CD14-positive monocyte (primary cell): ENCODE results near the gene MDFI. TPM values are rescaled to one million over a fixed set of nuclear protein-coding genes. Genes with fewer than 3 reads are reported as not detected.
A peak's percentile ranks its signal among the peaks of the same experiment; 100 is the strongest.

Source experiments
- DNase-seq, 3 donors: peaks; one replicate each; pipeline ENCODE4 v3.0.0-alpha.2; 2011 to 2022
- H2AFZ ChIP-seq: 2 replicates; pipeline ENCODE4 v1.6.0; 2012; ENCODE audit warnings: mild to moderate bottlenecking, low read depth, low read length, inconsistent platforms; ENCODE audit not compliant: insufficient read depth, poor library complexity, severe bottlenecking
- H3K27ac ChIP-seq, 2 donors: 1 replicate in 1 of 2; 2 replicates in 1 of 2; pipeline ENCODE4 v1.5.1; 2012 to 2013; ENCODE audit warnings: low read length in 2 of 2, control low read depth in 1 of 2, inconsistent platforms in 1 of 2, low read depth in 1 of 2, mild to moderate bottlenecking in 1 of 2
- H3K27me3 ChIP-seq, 2 donors: one replicate each; pipeline versions ENCODE4 v1.6.0 to v1.6.1; 2011 to 2013; ENCODE audit warnings: low read length in 2 of 2; ENCODE audit not compliant: control insufficient read depth in 2 of 2, insufficient read depth in 2 of 2
- H3K36me3 ChIP-seq, 2 donors: replicated peaks in 1 of 2; 1 replicate in 1 of 2; 2 replicates in 1 of 2; pipeline versions ENCODE4 v1.5.1 to v1.6.1; 2012 to 2013; ENCODE audit warnings: low read length in 2 of 2, control low read depth in 1 of 2, inconsistent platforms in 1 of 2, mild to moderate bottlenecking in 1 of 2; ENCODE audit not compliant: insufficient read depth in 2 of 2, control insufficient read depth in 1 of 2
- H3K4me1 ChIP-seq, 2 donors: 1 replicate in 1 of 2; 2 replicates in 1 of 2; pipeline versions ENCODE4 v1.5.1 to v1.6.1; 2012 to 2013; ENCODE audit warnings: low read length in 2 of 2, control low read depth in 1 of 2, inconsistent platforms in 1 of 2, mild to moderate bottlenecking in 1 of 2, moderate library complexity in 1 of 2; ENCODE audit not compliant: insufficient read depth in 2 of 2, control insufficient read depth in 1 of 2
- H3K4me2 ChIP-seq: replicated peaks from 2 replicates; pipeline ENCODE3; 2012; ENCODE audit warnings: low read length, moderate library complexity, mild to moderate bottlenecking; ENCODE audit not compliant: poor library complexity, severe bottlenecking; ENCODE audit errors: extremely low read depth
- H3K4me3 ChIP-seq, 3 experiments: fragments of 200-600 bp in 1 of 3; sonication (generic) in 1 of 3; replicated peaks in 1 of 3; 1 replicate in 2 of 3; 2 replicates in 1 of 3; pipeline ENCODE4 v1.5.1; 2011 to 2013; ENCODE audit warnings: low read length in 3 of 3, mild to moderate bottlenecking in 3 of 3, control low read depth in 2 of 3, low read depth in 2 of 3, inconsistent platforms in 1 of 3, moderate library complexity in 1 of 3
- H3K79me2 ChIP-seq: 2 replicates; pipeline ENCODE4 v1.6.0; 2012; ENCODE audit warnings: mild to moderate bottlenecking, control low read depth, inconsistent platforms, low read length, moderate library complexity; ENCODE audit not compliant: insufficient read depth
- H3K9ac ChIP-seq: 2 replicates; pipeline ENCODE4 v1.6.0; 2017; ENCODE audit warnings: low read length, mild to moderate bottlenecking; ENCODE audit not compliant: insufficient read depth, poor library complexity, severe bottlenecking
- H3K9me3 ChIP-seq, 2 donors: replicated peaks in 1 of 2; 1 replicate in 1 of 2; 2 replicates in 1 of 2; pipeline versions ENCODE4 v1.5.1 to v1.6.1; 2012 to 2013; ENCODE audit warnings: low read length in 2 of 2, control low read depth in 1 of 2; ENCODE audit not compliant: control insufficient read depth in 1 of 2, insufficient read depth in 1 of 2
- H4K20me1 ChIP-seq: 2 replicates; pipeline ENCODE4 v1.6.0; 2012; ENCODE audit warnings: mild to moderate bottlenecking, low read length, control low read depth, moderate library complexity; ENCODE audit not compliant: insufficient read depth
- H3K27ac Mint-ChIP-seq, 7 donors: one replicate each; pipeline ENCODE4 v1.8.0; 2020; ENCODE audit warnings: mild to moderate bottlenecking in 7 of 7, mixed read lengths in 7 of 7, moderate library complexity in 6 of 7, inconsistent platforms in 2 of 7
- H3K27me3 Mint-ChIP-seq, 3 donors: one replicate each; pipeline ENCODE4 v1.8.0; 2021 to 2022; ENCODE audit warnings: low read depth in 3 of 3, mild to moderate bottlenecking in 3 of 3, mixed read lengths in 3 of 3, moderate library complexity in 3 of 3, inconsistent platforms in 1 of 3
- H3K36me3 Mint-ChIP-seq, 2 donors: one replicate each; pipeline ENCODE4 v1.8.0; 2020; ENCODE audit warnings: mixed read lengths in 2 of 2, inconsistent platforms in 1 of 2, mild to moderate bottlenecking in 1 of 2
- H3K4me1 Mint-ChIP-seq: one replicate; pipeline ENCODE4 v1.8.0; 2020; ENCODE audit warnings: mild to moderate bottlenecking, mixed read lengths
- H3K4me3 Mint-ChIP-seq, 2 donors: one replicate each; pipeline ENCODE4 v1.8.0; 2020; ENCODE audit warnings: mild to moderate bottlenecking in 2 of 2, mixed read lengths in 2 of 2, moderate library complexity in 1 of 2
- H3K9me3 Mint-ChIP-seq, 7 donors: one replicate each; pipeline ENCODE4 v1.8.0; 2020 to 2022; ENCODE audit warnings: mixed read lengths in 7 of 7, mild to moderate bottlenecking in 6 of 7, moderate library complexity in 6 of 7, inconsistent platforms in 2 of 7
- CTCF ChIP-seq: fragments of 200-600 bp; IDR thresholded peaks from one replicate; pipeline ENCODE4 v1.8.0; 2022; ENCODE audit warnings: antibody characterized with exemption, mild to moderate bottlenecking
- WGBS: methylation state at CpG from one replicate; pipeline ENCODE4 v1.1.5; 2013; ENCODE audit warnings: missing lambda C conversion rate; ENCODE audit not compliant: insufficient coverage; 5-methylcytosine and 5-hydroxymethylcytosine counted together
- intact Hi-C, 2 donors: fragments of 100-400 bp; cut with micrococcal nuclease; formaldehyde crosslinking; loops; one replicate each; pipeline versions ENCODE4 v1.15.0 to v1.15.1; 2023
- polyA plus RNA-seq, 3 donors: library from polyadenylated mRNA; depleted of rRNA in 1 of 3; unstranded in 2 of 3; stranded (reverse) in 1 of 3; fragments of 300-500 nt in 2 of 3; fragments of >200 nt in 1 of 3; fragmentation: Illumina TruSeq in 2 of 3; gene quantifications; 1 replicate in 2 of 3; 2 replicates in 1 of 3; pipeline ENCODE4 v1.2.3, GENCODE V29; 2012 to 2021

MDFI gene
- polyA plus RNA-seq, 3 donors, result not detected

DNA sequence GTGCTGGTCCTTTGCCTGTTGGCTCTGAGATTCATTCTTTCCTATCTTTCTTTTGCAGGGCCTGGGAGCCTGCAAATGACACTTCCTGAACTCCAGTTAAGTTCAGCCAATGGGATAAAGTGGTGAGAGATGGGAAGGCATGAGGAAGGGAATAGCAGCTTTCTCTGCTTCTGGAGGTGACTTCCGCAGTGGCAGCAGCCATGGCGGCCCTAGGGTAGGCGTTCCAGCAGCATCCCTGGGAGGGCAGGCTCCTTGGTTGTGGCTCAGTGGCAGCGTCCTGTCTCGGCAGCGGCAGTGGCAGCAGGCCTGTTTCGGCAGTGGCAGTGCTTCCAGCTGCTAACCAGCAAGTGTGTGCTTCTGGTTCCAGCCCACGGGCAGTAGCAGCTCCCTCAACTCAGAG is 7.3 kb upstream of the MDFI start:
- DNase-seq, result no peak
- H3K36me3 Mint-ChIP-seq, result no peaks in the 10 kb centered on the region
- H3K9me3 Mint-ChIP-seq, result peaks cover 0 to 3% (median 0%) of the 10 kb centered on the region in 7 donors
- Histone ChIP-seq H3K9me3 (no peaks in the 10 kb centered on the region), H4K20me1 (no peaks in the 10 kb centered on the region), H3K27ac (no peak overlapping the region), H3K27me3 (peaks cover 0 to 8% of the 10 kb centered on the region in 2 donors), H3K4me2 (no peak overlapping the region), H3K9ac (no peak overlapping the region), H3K36me3 (no peaks in the 10 kb centered on the region), H3K79me2 (no peaks in the 10 kb centered on the region), H3K4me1 (no peaks in the 10 kb centered on the region), H2AFZ (no peak overlapping the region), H3K4me3 (no peak overlapping the region)
- peaks cover 13% of the 10 kb centered on the region for H3K4me1 Mint-ChIP-seq
- H3K4me3 Mint-ChIP-seq, result no peak overlapping the region
- WGBS, result 91% methylated on average over 7 of the region's 8 CpGs
- H3K27me3 Mint-ChIP-seq, result peaks cover 10 to 20% (median 16%) of the 10 kb centered on the region in 3 donors
- intact Hi-C loops, result no loop called here
- no peak for TF ChIP-seq CTCF
- no peak overlapping the region for H3K27ac Mint-ChIP-seq

GRCh38 chr6:41633056-41633634 is 5.1 kb upstream of the MDFI start:
- H3K4me1 ChIP-seq, result peaks cover 5 to 7% of the 10 kb centered on the region in 2 donors
- peaks cover 8 to 30% of the 10 kb centered on the region in 2 donors for H3K27me3 ChIP-seq
- H3K27me3 Mint-ChIP-seq, result peaks cover 28 to 41% (median 28%) of the 10 kb centered on the region in 3 donors
- no peaks in the 10 kb centered on the region for H4K20me1 ChIP-seq
- H3K27ac Mint-ChIP-seq, result peak overlapping the region in 1 of 7 donors; percentile 28
- peaks cover 0 to 17% (median 3%) of the 10 kb centered on the region in 7 donors for H3K9me3 Mint-ChIP-seq
- no peak overlapping the region for H3K4me2 ChIP-seq
- no CpG with 5 or more reads among the region's 2 CpGs for WGBS
- TF ChIP-seq CTCF, result no peak
- no peak overlapping the region for H3K27ac ChIP-seq
- intact Hi-C loops, result no loop called here
- DNase-seq, result no peak
- H3K36me3 Mint-ChIP-seq, result peaks cover 0 to 4% of the 10 kb centered on the region in 2 donors
- no peak overlapping the region for H3K9ac ChIP-seq
- peak overlapping the region in 1 of 2 donors; percentile 35 for H3K4me3 Mint-ChIP-seq
- no peaks in the 10 kb centered on the region for H3K79me2 ChIP-seq
- no peak overlapping the region for H2AFZ ChIP-seq
- peaks cover 18% of the 10 kb centered on the region for H3K4me1 Mint-ChIP-seq
- no peaks in the 10 kb centered on the region for H3K36me3 ChIP-seq
- H3K9me3 ChIP-seq, result no peaks in the 10 kb centered on the region
- no peak overlapping the region for H3K4me3 ChIP-seq
